Measurements from ENCODE around the gene PCNA.
"Not testable (repeated sequence)": the region's sequence is repeated elsewhere in the genome, so short reads cannot be mapped to it uniquely, and the experiment has no call there.

The PCNA gene

GRCh38 chr20:5095931-5096330, 23.8 kb downstream of the PCNA start:
- no peak for DNase-seq

GRCh38 chr20:5095454-5095853, 24.3 kb downstream of the PCNA start:
- no peak for DNase-seq

GRCh38 chr20:5092765-5093339, 26.9 kb downstream of the PCNA start:
- no peak for DNase-seq

GRCh38 chr20:5091902-5092301, 27.9 kb downstream of the PCNA start:
- no peak for DNase-seq

- no peak for DNase-seq
Observed at GRCh38 chr20:5090191-5090590, 29.6 kb downstream of the PCNA start.

GRCh38 chr20:5088688-5089087, 31.1 kb downstream of the PCNA start:
- no peak for DNase-seq

GRCh38 chr20:5085380-5085779, 34.4 kb downstream of the PCNA start:
- DNase-seq, result no peak

GRCh38 chr20:5080384-5080877, 39.3 kb downstream of the PCNA start:
- DNase-seq, result peak; percentile 47

- peak; percentile 87 for DNase-seq
Observed at GRCh38 chr20:5078399-5078958, 41.3 kb downstream of the PCNA start.

GRCh38 chr20:5077761-5078387, 41.9 kb downstream of the PCNA start:
- peak; percentile 25 for DNase-seq

- DNase-seq, result not testable (repeated sequence)
Observed at GRCh38 chr20:5076913-5077312, 42.8 kb downstream of the PCNA start.

GRCh38 chr20:5074232-5074674, 45.5 kb downstream of the PCNA start:
- DNase-seq, result no peak

- no peak for DNase-seq
Observed at GRCh38 chr20:5073660-5074231, 46.0 kb downstream of the PCNA start.

- DNase-seq, result no peak
Observed at GRCh38 chr20:5072756-5073659, 46.8 kb downstream of the PCNA start.

- DNase-seq, result not testable (repeated sequence)
Observed at GRCh38 chr20:5071942-5072341, 47.8 kb downstream of the PCNA start.

- DNase-seq, result no peak
Observed at GRCh38 chr20:5070570-5070969, 49.2 kb downstream of the PCNA start.

GRCh38 chr20:5070081-5070480, 49.7 kb downstream of the PCNA start:
- DNase-seq, result no peak

GRCh38 chr20:5069141-5069806, 50.5 kb downstream of the PCNA start:
- DNase-seq, result no peak

GRCh38 chr20:5067877-5068645, 51.7 kb downstream of the PCNA start:
- no peak for DNase-seq

- DNase-seq, result no peak
Observed at GRCh38 chr20:5065879-5066383, 53.8 kb downstream of the PCNA start.

GRCh38 chr20:5065166-5065878, 54.4 kb downstream of the PCNA start:
- DNase-seq, result no peak
